IPS-20b (cell line): ENCODE results near the gene EMILIN3.

Experiments
- H3K27ac ChIP-seq: one replicate; pipeline ENCODE4 v1.5.1; 2013; ENCODE audit warnings: low read length
- H3K27me3 ChIP-seq: 2 replicates; pipeline ENCODE4 v1.6.1; 2013; ENCODE audit warnings: mild to moderate bottlenecking, low read length, inconsistent platforms; ENCODE audit not compliant: insufficient read depth
- H3K36me3 ChIP-seq: 2 replicates; pipeline ENCODE4 v1.6.1; 2013; ENCODE audit warnings: low read depth, mild to moderate bottlenecking, inconsistent platforms, low read length, moderate library complexity; ENCODE audit not compliant: insufficient read depth
- H3K4me1 ChIP-seq: 2 replicates; pipeline ENCODE4 v1.6.1; 2013; ENCODE audit warnings: mild to moderate bottlenecking, control low read depth, inconsistent platforms, low read length, moderate library complexity; ENCODE audit not compliant: insufficient read depth
- H3K4me3 ChIP-seq: 2 replicates; pipeline ENCODE4 v1.5.1; 2013; ENCODE audit warnings: mild to moderate bottlenecking, low read length, inconsistent platforms
- H3K9ac ChIP-seq: 2 replicates; pipeline ENCODE4 v1.6.1; 2013; ENCODE audit warnings: low read depth, mild to moderate bottlenecking, inconsistent platforms, low read length, moderate library complexity
- H3K9me3 ChIP-seq: 2 replicates; pipeline ENCODE4 v1.6.1; 2013; ENCODE audit warnings: mild to moderate bottlenecking, low read depth, low read length, inconsistent platforms; ENCODE audit not compliant: insufficient read depth

The EMILIN3 gene, protein sequence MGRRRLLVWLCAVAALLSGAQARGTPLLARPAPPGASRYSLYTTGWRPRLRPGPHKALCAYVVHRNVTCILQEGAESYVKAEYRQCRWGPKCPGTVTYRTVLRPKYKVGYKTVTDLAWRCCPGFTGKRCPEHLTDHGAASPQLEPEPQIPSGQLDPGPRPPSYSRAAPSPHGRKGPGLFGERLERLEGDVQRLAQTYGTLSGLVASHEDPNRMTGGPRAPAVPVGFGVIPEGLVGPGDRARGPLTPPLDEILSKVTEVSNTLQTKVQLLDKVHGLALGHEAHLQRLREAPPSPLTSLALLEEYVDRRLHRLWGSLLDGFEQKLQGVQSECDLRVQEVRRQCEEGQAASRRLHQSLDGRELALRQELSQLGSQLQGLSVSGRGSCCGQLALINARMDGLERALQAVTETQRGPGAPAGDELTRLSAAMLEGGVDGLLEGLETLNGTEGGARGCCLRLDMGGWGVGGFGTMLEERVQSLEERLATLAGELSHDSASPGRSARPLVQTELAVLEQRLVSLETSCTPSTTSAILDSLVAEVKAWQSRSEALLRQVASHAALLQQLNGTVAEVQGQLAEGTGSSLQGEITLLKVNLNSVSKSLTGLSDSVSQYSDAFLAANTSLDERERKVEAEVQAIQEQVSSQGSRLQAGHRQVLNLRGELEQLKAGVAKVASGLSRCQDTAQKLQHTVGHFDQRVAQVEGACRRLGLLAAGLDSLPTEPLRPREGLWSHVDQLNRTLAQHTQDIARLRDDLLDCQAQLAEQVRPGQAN

DNA sequence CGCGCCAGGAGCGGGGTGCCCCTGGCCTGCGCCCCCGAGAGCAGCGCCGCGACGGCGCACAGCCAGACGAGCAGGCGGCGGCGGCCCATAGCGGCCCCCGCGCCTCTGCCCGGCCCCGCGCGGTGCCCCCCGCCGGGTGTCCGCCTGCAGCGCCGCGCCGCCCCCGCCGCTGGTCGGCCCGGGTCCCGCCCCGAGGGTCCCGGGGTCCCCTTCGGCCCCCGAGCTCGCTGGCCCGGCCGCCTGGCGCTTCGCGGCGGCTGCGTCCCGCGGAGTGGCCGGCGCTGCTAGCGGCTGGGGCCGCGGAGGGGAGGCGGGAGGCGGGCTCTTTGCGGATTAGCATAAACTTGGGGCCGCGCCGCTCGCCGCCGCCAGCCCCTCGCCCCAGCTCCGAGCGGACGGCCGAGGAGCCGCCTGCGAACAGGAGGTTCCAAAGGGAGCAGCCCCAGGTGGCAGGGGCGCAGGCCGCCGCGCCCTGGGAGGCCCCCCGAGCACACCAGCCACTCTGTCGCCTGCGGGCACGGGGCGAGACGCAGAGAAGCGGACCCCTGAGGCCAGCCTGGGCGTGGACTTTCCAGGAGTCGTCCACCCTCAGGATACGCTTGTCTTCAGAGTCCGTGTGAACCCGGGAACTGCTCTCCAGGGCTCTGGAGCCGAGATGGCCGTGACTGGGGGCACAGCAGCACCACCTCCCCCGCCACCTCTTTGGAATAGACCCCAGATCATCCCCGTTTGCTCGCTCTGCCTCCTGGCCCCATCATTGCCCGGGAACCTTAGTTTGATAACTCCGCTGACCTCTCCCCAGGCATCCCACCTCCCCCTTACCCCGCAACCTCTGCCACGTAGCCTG, at the start of gene EMILIN3:
Gene EMILIN3, minus strand, starts transcription at position 273 of the 847 bp plus-strand sequence. Its CDS starts 184 bp downstream, at position 89.
- H3K4me1 ChIP-seq, result no peaks in the 10 kb centered on the region; the same call in 1 of the 2 replicates
- H3K4me3 ChIP-seq, result peak within 1 kb of the TSS; percentile 72
- peaks cover 3% of the 10 kb centered on the region; the same call in 1 of the 2 replicates for H3K9me3 ChIP-seq
- H3K36me3 ChIP-seq, result no peaks in the 10 kb centered on the region
- peaks cover 60% of the 10 kb centered on the region for H3K27me3 ChIP-seq
- H3K27ac ChIP-seq, result no peak within 1 kb of the TSS
- H3K9ac ChIP-seq, result peak within 1 kb of the TSS; percentile 45; the same call in 1 of the 2 replicates

DNA sequence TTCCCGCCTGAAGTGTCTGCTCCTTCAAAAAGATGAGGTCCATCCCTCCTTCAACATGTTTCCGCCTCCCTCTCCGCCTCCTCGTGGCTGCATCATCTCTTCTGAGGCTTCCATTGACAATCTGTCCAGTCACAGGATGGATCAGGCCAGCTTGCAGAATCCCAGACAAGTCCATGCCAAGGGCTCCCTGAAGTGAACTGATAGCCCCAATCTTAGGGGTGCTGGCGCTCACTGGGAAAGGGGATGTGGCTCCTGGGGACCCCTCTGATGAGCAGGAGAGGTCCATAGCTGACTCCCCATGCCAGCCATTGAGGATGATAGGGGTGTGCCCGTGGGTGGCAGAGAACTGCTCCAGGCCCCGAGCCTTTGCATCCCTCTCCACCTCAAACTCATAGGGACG, 48.6 kb upstream of the EMILIN3 start:
- Histone ChIP-seq H3K4me3 (no peak overlapping the region), H3K9ac (no peak overlapping the region), H3K4me1 (no peaks in the 10 kb centered on the region), H3K27ac (no peak overlapping the region), H3K9me3 (no peaks in the 10 kb centered on the region), H3K27me3 (no peaks in the 10 kb centered on the region), H3K36me3 (peaks cover 97% of the 10 kb centered on the region)

DNA sequence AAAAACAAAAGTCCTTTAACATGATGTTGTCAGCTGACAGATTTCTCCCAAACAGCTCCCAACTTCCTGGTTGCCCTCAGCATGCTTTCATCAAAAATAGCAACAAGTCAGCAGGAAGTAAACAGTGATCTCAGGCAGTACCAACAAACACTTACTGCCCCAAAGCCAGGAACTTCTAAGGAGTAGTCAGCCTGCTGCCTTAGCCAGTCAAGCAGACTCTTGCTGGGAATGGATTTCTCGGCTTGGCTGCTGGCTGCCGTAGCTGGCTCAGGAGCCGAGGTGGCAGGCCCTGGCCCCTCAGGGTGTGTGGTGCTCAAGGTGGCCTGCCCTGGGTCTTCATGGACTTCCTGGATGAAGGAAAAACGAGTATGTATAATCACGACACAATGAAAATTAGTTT, 46.6 kb upstream of the EMILIN3 start:
- Histone ChIP-seq H3K27me3 (no peaks in the 10 kb centered on the region), H3K9me3 (no peaks in the 10 kb centered on the region), H3K4me3 (no peak overlapping the region), H3K4me1 (no peaks in the 10 kb centered on the region), H3K36me3 (peaks cover 100% of the 10 kb centered on the region), H3K9ac (no peak overlapping the region), H3K27ac (no peak overlapping the region)

DNA sequence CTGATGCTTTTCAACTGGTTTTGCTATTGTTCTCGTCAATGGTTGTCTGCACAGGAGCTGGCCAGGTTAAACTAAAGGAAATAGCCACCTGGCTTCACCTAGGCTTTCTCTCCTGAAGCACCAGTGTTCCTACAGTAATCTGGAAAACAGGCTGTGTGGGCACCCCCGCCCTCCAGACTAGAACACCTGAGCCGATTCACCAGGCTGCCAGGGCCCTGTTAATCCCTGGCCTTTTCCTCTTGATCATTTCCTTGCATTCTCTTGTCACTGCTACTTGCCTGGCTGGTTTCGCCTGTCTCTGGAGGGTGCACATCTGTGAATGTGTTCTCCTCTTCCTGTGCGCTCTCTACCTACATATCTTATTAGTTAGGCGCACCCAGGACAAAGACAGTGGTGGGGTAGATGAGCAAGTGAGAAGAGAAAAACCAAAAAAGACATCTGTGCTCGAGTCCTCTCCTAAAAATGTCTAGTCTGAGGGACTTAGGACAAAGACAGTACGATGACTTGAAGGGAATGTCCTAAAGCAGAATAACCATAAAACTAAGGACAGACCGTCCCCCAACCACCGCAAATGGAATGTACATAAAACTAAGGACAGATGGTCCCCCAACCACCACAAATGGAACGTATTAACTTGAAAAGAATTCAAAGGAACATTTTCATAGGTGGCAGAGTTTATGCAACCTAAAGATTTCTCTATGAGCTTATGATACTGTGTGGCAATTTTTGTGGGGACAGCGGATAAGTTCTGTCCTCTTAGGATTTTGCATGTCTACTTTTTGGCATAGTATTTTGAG, 45.9 kb upstream of the EMILIN3 start:
- no peak overlapping the region for H3K27ac ChIP-seq
- H3K4me1 ChIP-seq, result no peaks in the 10 kb centered on the region
- H3K9me3 ChIP-seq, result no peaks in the 10 kb centered on the region
- H3K36me3 ChIP-seq, result peaks cover 99% of the 10 kb centered on the region
- H3K9ac ChIP-seq, result no peak overlapping the region
- no peaks in the 10 kb centered on the region for H3K27me3 ChIP-seq
- H3K4me3 ChIP-seq, result no peak overlapping the region

DNA sequence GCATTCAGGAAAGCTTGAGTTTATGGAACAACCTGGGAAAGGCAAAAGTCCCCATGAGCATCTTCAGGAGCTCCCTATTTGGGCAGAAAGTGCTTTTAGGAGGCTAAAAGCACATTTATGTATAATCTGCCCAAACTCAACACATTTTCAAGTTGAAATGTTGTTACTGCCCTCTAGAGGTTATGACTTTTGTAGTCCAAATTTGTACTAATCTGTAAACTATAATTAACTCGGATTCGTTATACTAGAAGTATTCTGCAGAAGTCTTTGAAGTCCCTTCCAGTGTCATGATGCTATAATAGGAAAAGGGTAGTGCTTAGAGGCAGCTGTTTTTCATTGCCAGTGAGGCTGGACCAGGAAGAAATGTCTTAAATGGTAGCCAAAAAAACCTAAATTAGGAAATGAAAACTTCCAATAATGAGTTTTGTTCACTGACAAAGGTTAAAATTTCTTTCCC, 44.8 kb upstream of the EMILIN3 start:
- Histone ChIP-seq H3K4me1 (no peaks in the 10 kb centered on the region), H3K36me3 (peaks cover 99% of the 10 kb centered on the region), H3K9ac (no peak overlapping the region), H3K27ac (no peak overlapping the region), H3K27me3 (no peaks in the 10 kb centered on the region), H3K9me3 (no peaks in the 10 kb centered on the region), H3K4me3 (no peak overlapping the region)

DNA sequence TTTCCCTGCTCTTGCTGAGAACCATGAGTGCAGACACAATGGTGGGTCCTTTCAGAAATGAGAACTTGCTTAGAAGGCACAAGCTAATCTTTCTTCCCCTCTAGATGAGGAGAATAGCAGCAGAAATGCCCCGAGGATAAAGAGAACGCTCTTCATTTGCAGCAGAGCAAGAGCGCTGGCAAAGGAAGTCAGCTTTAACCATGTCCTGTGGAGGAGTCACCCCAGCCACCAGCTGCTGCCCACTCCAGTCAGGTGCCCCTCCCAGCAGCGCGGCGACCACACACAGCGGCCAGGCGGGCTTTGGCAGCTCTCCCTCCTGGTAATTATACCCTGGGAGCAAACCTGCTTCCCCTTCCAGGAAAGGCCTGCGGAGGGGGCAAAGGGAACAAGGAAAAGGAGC, 42.4 kb upstream of the EMILIN3 start:
- Histone ChIP-seq H3K4me3 (no peak overlapping the region), H3K36me3 (peaks cover 99% of the 10 kb centered on the region), H3K27ac (no peak overlapping the region), H3K27me3 (no peaks in the 10 kb centered on the region), H3K9me3 (no peaks in the 10 kb centered on the region), H3K9ac (no peak overlapping the region), H3K4me1 (no peaks in the 10 kb centered on the region)

DNA sequence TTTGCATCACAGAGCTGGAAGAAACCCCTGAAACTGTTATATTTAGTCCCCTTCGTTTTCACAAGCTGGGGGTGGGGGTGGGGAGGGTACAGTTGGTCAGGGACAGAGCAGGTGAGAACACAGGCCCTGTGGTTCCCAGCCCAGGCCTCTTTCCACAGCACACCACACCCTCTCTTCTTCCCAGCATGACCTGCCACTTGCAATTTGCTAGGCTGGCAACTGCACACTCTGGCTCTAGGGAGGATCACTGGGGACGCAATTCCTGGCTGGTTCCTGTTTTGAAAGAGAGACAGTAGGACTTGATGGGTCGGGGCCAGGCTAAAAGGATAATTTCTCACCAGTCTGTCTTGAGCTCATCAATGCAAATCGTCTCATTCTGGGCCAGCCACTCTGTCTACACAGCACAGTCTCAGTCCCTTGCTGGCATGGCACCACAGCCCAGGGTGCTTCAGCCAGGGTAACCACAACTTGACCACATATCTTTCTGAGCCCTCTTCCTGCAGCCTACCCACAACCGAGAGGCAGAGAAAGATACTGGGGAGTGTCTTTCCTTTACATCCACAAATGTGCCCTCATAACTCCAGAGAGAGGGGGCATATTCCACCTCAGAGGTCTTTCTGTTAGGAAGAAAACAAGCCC, 41.7 kb upstream of the EMILIN3 start:
- H3K4me1 ChIP-seq, result no peaks in the 10 kb centered on the region
- peaks cover 99% of the 10 kb centered on the region for H3K36me3 ChIP-seq
- H3K27ac ChIP-seq, result no peak overlapping the region
- no peak overlapping the region for H3K9ac ChIP-seq
- no peaks in the 10 kb centered on the region for H3K27me3 ChIP-seq
- H3K4me3 ChIP-seq, result no peak overlapping the region
- H3K9me3 ChIP-seq, result no peaks in the 10 kb centered on the region

DNA sequence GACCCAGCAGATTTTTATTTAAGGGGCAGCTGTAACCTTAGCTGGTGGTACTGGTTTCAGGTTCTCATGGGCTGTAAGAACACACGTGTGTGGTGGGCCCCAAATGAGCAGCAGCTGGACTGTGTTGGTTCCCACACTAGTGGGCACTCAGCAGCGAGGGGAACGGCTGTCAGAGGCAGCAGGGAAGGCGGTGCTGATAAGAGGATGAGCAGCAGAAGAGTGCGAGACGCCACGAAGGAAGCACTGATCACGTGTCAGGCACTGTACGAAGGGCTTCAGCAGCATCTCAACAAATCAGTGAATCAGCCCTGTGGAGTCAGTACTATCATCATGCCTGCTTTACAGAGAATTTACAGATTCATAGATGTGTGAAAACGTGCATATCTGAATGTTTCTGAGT, 41.0 kb upstream of the EMILIN3 start:
- no peak overlapping the region for H3K27ac ChIP-seq
- H3K4me1 ChIP-seq, result no peaks in the 10 kb centered on the region
- no peak overlapping the region for H3K4me3 ChIP-seq
- H3K9me3 ChIP-seq, result no peaks in the 10 kb centered on the region
- no peaks in the 10 kb centered on the region for H3K27me3 ChIP-seq
- H3K9ac ChIP-seq, result no peak overlapping the region
- H3K36me3 ChIP-seq, result peaks cover 95% of the 10 kb centered on the region

DNA sequence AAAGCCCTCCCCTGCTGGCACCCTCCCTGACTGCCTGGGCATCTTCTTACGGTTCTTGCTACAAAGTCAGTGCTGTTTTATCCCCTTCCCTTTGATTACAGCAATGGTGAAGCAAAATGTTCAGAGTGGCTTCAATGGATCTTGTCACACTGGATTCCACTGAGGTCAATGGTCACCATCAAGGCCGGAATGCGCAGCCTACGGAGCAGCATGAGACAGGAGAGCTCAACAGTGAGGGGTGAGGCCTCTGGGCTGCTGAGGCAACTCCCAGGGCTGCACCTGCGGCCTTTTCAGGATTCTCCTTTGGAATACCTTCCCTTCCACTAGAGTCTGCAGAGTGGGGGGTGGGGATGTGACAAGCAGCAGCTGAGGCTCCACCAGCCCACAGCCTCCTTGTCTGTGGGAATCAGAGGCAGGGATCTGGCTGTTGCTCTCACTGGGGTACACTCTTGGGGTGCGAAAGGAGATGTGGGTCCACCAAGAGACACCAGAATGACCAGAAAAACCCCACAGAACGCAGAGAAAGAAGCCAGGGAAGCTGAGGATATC, 40.4 kb upstream of the EMILIN3 start:
- Histone ChIP-seq H3K36me3 (peaks cover 89% of the 10 kb centered on the region), H3K9ac (no peak overlapping the region), H3K4me3 (no peak overlapping the region), H3K27me3 (no peaks in the 10 kb centered on the region), H3K27ac (no peak overlapping the region), H3K4me1 (no peaks in the 10 kb centered on the region), H3K9me3 (no peaks in the 10 kb centered on the region)

DNA sequence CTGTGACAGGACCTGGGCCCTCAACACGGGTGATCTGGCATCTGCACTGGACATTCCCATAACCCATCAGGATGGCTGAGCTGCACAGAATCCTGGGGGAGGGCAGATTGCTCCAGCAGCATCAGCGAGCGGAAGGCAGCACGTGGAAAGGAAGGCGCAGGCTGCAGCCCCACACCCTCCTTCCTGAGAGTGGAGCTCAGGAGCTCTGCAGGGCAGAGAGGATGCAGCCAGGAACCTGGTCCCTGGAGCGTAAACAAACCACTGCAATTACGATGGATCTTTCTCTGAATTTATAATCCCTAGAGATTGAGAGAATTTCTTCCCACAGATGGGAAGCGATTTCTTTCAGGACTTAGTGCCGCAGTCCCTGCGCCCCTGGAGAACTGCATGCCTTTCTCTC, 39.7 kb upstream of the EMILIN3 start:
- Histone ChIP-seq H3K36me3 (peaks cover 83% of the 10 kb centered on the region), H3K9ac (no peak overlapping the region), H3K27ac (no peak overlapping the region), H3K27me3 (no peaks in the 10 kb centered on the region), H3K9me3 (no peaks in the 10 kb centered on the region), H3K4me1 (no peaks in the 10 kb centered on the region), H3K4me3 (no peak overlapping the region)
